ENCODE results near the gene SNX4. TPM values are rescaled to one million over a fixed set of nuclear protein-coding genes. Genes with fewer than 3 reads are reported as not detected.
A peak's percentile ranks its signal among the peaks of the same experiment; 100 is the strongest.

The SNX4 gene
- total RNA-seq, 4 donors from 2014 or later = 35.8 to 85.5 (median 50.9) TPM

DNA sequence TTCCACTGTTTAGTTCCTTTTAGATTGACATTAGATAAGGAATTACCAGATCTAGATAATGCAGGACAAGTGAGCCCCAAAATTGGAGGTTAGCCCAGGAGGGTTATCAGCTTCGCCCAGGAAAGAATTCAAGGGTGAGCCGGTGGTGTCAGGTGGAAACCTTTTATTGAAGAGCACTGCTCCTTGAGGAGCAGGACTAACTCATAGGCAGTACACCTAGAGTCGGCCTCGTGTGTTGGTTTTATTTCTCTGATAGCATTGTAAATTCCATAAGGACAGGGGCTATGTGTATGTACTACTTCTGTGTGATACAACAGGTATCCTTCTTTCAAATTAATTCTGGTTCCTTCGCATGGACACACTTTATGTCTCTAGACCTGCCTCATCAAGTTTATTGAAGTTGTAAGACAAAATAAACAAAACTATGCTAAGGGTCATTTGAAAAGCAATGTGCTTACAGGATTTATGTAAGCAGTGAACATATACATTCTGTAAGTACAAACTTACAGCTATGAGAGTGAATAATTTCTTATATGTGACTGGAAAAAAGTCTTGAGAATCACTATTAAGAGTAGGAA, 57.2 kb downstream of the SNX4 start:
- WGBS, 2 donors (ENCODE audit: low coverage in 1 of 2) = 66 to 78% methylated on average over 3 to 4 of the region's 5 CpGs
- peaks cover 1 to 74% of the 10 kb centered on the region in 2 donors for H3K36me3 ChIP-seq

GRCh38 chr3:125461896-125462295, 58.1 kb downstream of the SNX4 start:
- peaks cover 0 to 69% of the 10 kb centered on the region in 2 donors for H3K36me3 ChIP-seq
- no peaks in the 10 kb centered on the region for H3K27me3 ChIP-seq
- WGBS, 2 donors (ENCODE audit: low coverage in 1 of 2) = 91 to 93% methylated on average over 2 to 6 of the region's 6 CpGs
- H3K27ac ChIP-seq = no peak overlapping the region
- TF ChIP-seq POLR2A (IDR thresholded peaks at IDR 0.05) (no peak), CTCF (IDR thresholded peaks at IDR 0.05) (no peak), EP300 (IDR thresholded peaks at IDR 0.05) (no peak), POLR2AphosphoS5 (IDR thresholded peaks at IDR 0.05) (no peak)
- no peak for ATAC-seq
- peaks cover 0 to 11% (median 0%) of the 10 kb centered on the region in 3 donors for H3K4me1 ChIP-seq
- H3K4me3 ChIP-seq = no peak overlapping the region
- H3K9me3 ChIP-seq = no peaks in the 10 kb centered on the region

More for the DNA sequence above, 57.2 kb downstream of the SNX4 start:
- TF ChIP-seq POLR2A (IDR thresholded peaks at IDR 0.05) (no peak), POLR2AphosphoS5 (IDR thresholded peaks at IDR 0.05) (no peak), CTCF (IDR thresholded peaks at IDR 0.05) (no peak), EP300 (IDR thresholded peaks at IDR 0.05) (no peak)
- Histone ChIP-seq H3K4me3 (no peak overlapping the region), H3K27ac (no peak overlapping the region), H3K4me1 (peaks cover 0 to 11% (median 0%) of the 10 kb centered on the region in 3 donors), H3K9me3 (no peaks in the 10 kb centered on the region), H3K27me3 (no peaks in the 10 kb centered on the region)
- ATAC-seq = no peak

DNA sequence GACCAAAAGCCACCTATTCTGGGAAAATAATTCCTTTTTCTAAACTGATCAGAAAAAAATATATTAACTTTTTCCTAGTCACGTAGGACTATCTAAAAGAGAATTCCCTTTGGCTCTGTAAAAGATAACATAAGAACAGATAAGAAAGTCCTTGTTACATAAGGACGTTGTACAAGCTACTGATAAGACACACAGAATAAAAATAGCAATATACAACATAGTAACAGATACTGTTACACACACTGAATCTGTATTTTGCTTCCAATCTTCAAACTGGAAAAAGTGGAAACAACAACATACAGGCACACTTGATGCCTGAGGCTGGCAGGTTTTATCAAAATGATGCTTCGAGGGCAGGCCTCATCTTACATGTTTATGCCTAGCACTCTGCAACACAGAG, 59.8 kb downstream of the SNX4 start:
- Histone ChIP-seq H3K4me3 (no peak overlapping the region), H3K27ac (no peak overlapping the region), H3K9me3 (no peaks in the 10 kb centered on the region), H3K36me3 (peaks cover 0 to 69% of the 10 kb centered on the region in 2 donors), H3K27me3 (no peaks in the 10 kb centered on the region), H3K4me1 (peaks cover 0 to 23% (median 0%) of the 10 kb centered on the region in 3 donors)
- no peak for ATAC-seq
- no peak for TF ChIP-seq POLR2A (IDR thresholded peaks at IDR 0.05)
- TF ChIP-seq POLR2AphosphoS5 (IDR thresholded peaks at IDR 0.05) = no peak
- no peak for TF ChIP-seq CTCF (IDR thresholded peaks at IDR 0.05)
- no peak for TF ChIP-seq EP300 (IDR thresholded peaks at IDR 0.05)
- WGBS, 2 donors (ENCODE audit: low coverage in 1 of 2) = 52 to 85% methylated on average over 3 of the region's 3 CpGs

- no peak overlapping the region for H3K4me3 ChIP-seq
- H3K27ac ChIP-seq = no peak overlapping the region
- peaks cover 0 to 7% (median 2%) of the 10 kb centered on the region in 3 donors for H3K4me1 ChIP-seq
- ATAC-seq = no peak
- H3K9me3 ChIP-seq = peaks cover 0 to 12% (median 0%) of the 10 kb centered on the region in 3 donors
- H3K36me3 ChIP-seq = peaks cover 2 to 57% of the 10 kb centered on the region in 2 donors
- no peaks in the 10 kb centered on the region for H3K27me3 ChIP-seq
- WGBS, 2 donors (ENCODE audit: low coverage in 1 of 2) = 44 to 75% methylated on average over 1 of the region's 1 CpG
- TF ChIP-seq EP300 (IDR thresholded peaks at IDR 0.05) (no peak), POLR2AphosphoS5 (IDR thresholded peaks at IDR 0.05) (peak; percentile 9)
Measured at GRCh38 chr3:125443923-125444322, 76.1 kb downstream of the SNX4 start.

DNA sequence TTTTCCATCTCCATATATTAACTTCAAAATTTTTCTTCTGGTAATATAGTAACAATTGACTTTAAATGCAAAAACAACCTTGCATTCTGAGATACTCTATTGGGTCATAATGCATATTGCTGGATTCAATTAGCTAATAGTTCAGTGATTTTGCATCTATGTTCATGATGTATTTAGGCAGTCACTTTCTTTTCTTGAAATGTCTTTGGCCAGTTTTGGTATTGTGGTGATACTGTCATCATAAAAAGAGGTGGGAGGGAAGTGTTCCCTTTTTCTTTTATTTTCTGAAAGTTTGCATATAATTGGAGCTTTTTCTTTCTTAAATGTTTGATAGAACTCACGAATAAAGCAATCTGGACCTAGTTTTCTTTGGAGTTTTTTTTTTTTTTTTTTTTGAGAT, 77.5 kb downstream of the SNX4 start:
- Histone ChIP-seq H3K9me3 (peaks cover 0 to 12% (median 0%) of the 10 kb centered on the region in 3 donors), H3K4me3 (no peak overlapping the region), H3K27ac (no peak overlapping the region), H3K4me1 (no peaks in the 10 kb centered on the region), H3K36me3 (peaks cover 2 to 43% of the 10 kb centered on the region in 2 donors), H3K27me3 (no peaks in the 10 kb centered on the region)
- no peak for ATAC-seq
- no peak for TF ChIP-seq CTCF (IDR thresholded peaks at IDR 0.05)
- TF ChIP-seq EP300 (IDR thresholded peaks at IDR 0.05) = no peak
- TF ChIP-seq POLR2A (IDR thresholded peaks at IDR 0.05) = no peak
- TF ChIP-seq POLR2AphosphoS5 (IDR thresholded peaks at IDR 0.05) = no peak
- WGBS, 2 donors (ENCODE audit: low coverage in 1 of 2) = 100% methylated on average over 1 of the region's 1 CpG; no CpG with 5 or more reads in 1 of the 2 donors
